T-helper 22 cell (primary cell): ENCODE results near the gene CDIP1.
"Not testable (repeated sequence)": the region's sequence is repeated elsewhere in the genome, so short reads cannot be mapped to it uniquely, and the experiment has no call there.

ENCODE experiments used
- DNase-seq: peaks from one replicate; pipeline ENCODE4 v3.0.0-alpha.2; 2020; ENCODE audit warnings: low read depth

CDIP1 gene

GRCh38 chr16:4538350-4539235, at the start of gene CDIP1:
Gene CDIP1, minus strand, starts transcription at chr16:4538773. Its CDS starts 24,643 bp downstream, at chr16:4514130.
- DNase-seq = peak; percentile 86

- DNase-seq = no peak
These were observed 47.7 kb upstream of the CDIP1 start for GRCh38 chr16:4586291-4586690.

- DNase-seq = no peak
These were observed 45.3 kb upstream of the CDIP1 start for GRCh38 chr16:4583906-4584305.

- no peak for DNase-seq
These were observed 41.7 kb upstream of the CDIP1 start for GRCh38 chr16:4580250-4580649.

GRCh38 chr16:4578961-4579530, 40.5 kb upstream of the CDIP1 start:
- no peak for DNase-seq

GRCh38 chr16:4576008-4576407, 37.4 kb upstream of the CDIP1 start:
- DNase-seq = no peak

GRCh38 chr16:4574919-4575705, 36.5 kb upstream of the CDIP1 start:
- no peak for DNase-seq

GRCh38 chr16:4573926-4574325, 35.4 kb upstream of the CDIP1 start:
- not testable (repeated sequence) for DNase-seq

- no peak for DNase-seq
These were observed 34.1 kb upstream of the CDIP1 start for GRCh38 chr16:4572715-4573114.

- no peak for DNase-seq
These were observed 32.2 kb upstream of the CDIP1 start for GRCh38 chr16:4570688-4571321.

GRCh38 chr16:4570086-4570485, 31.5 kb upstream of the CDIP1 start:
- no peak for DNase-seq

GRCh38 chr16:4566144-4566543, 27.6 kb upstream of the CDIP1 start:
- DNase-seq = no peak

GRCh38 chr16:4564661-4565267, 26.2 kb upstream of the CDIP1 start:
- no peak for DNase-seq

- DNase-seq = no peak
These were observed 23.0 kb upstream of the CDIP1 start for GRCh38 chr16:4561596-4561995.

- DNase-seq = no peak
These were observed 19.4 kb upstream of the CDIP1 start for GRCh38 chr16:4557973-4558372.

GRCh38 chr16:4556580-4556979, 18.0 kb upstream of the CDIP1 start:
- no peak for DNase-seq

GRCh38 chr16:4556112-4556511, 17.5 kb upstream of the CDIP1 start, which contains the start of gene C16orf96:
Gene C16orf96, plus strand, starts transcription at chr16:4556340. Its CDS starts 150 bp downstream, at chr16:4556490.
- DNase-seq = no peak

GRCh38 chr16:4552541-4552940, 14.0 kb upstream of the CDIP1 start:
- no peak for DNase-seq

- DNase-seq = no peak
These were observed 12.0 kb upstream of the CDIP1 start for GRCh38 chr16:4550591-4550990.

GRCh38 chr16:4548124-4548523, 9.6 kb upstream of the CDIP1 start:
- DNase-seq = no peak

GRCh38 chr16:4544473-4544872, 5.9 kb upstream of the CDIP1 start:
- DNase-seq = no peak
